H1 (cell line): Measurements from ENCODE around the gene CAB39L. TPM values are rescaled to one million over a fixed set of nuclear protein-coding genes. Genes with fewer than 3 reads are reported as not detected.

Experiments used
- SIN3A ChIP-seq, 2 experiments: IDR thresholded peaks in 1 of 2; conservative IDR thresholded peaks in 1 of 2; 2 replicates each; pipeline ENCODE4 v1.6.1; 2011 to 2012; ENCODE audit warnings: low read length in 2 of 2, improper control_type of control experiment in 1 of 2, low read depth in 1 of 2, mild to moderate bottlenecking in 1 of 2
- SIRT6 ChIP-seq: IDR thresholded peaks from one replicate; pipeline ENCODE4 v1.7.1; 2012; ENCODE audit warnings: low read length, inconsistent platforms
- TCF12 ChIP-seq: IDR thresholded peaks from 2 replicates; pipeline ENCODE4 v1.6.1; 2011; ENCODE audit warnings: low read depth, mild to moderate bottlenecking, low read length
- TEAD4 ChIP-seq: IDR thresholded peaks from 2 replicates; pipeline ENCODE4 v1.6.1; 2012; ENCODE audit warnings: low read depth, low read length, inconsistent platforms, mixed read lengths
- polyA plus RNA-seq, 7 experiments: library from polyadenylated mRNA; depleted of rRNA in 3 of 7; stranded (reverse) in 5 of 7; unstranded in 2 of 7; fragments of >200 nt in 5 of 7; fragments of 200-250 nt in 2 of 7; gene quantifications; 1 replicate in 5 of 7; 2 replicates in 1 of 7; 4 replicates in 1 of 7; pipeline versions ENCODE4 v1.2.1 to v1.2.3, GENCODE V29; 2011 to 2013; ENCODE audit warnings: missing spikeins in 2 of 7, mixed read lengths in 2 of 7
- total RNA-seq: library from RNA; stranded (reverse); fragmentation: NEBNext Ultra II Directional; extraction: Animal tissue kit (Norgen Biotek cat#: 25700); gene quantifications from 2 replicates; pipeline ENCODE4 v1.2.1, GENCODE V29; 2021

Gene CAB39L
- total and polyA plus RNA-seq, 2 of the 8 experiments (the other 6 are each of a cell fraction or from before 2014, with no cell fraction given): 2.5 to 4.8 TPM

DNA sequence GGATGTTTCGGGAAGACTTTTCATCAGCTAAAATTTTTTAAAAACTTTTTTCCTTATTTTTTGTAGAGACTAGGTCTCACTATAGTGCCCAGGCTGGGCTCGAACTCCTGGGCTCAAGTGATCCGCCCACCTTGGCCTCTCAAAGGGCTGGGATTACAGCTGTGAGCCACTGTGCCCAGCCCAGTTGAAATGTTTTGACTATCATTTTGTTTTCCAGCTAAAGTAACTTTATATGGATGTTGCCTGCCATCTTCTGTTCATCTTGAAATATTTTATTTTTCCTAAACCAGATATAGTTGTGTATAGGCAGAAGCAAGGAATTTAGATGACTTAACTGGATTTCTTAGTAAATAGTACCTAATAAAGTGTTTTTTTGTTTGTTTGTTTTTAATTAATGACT lies 7.0 kb downstream of the CAB39L start (continued):
- TF ChIP-seq SIN3A (conservative IDR thresholded peaks at IDR 0.05 in 1 of 2, IDR thresholded peaks at IDR 0.05 in 1 of 2; ENCODE audit: low read depth in 1 of 2, low read length in 2 of 2) (no peak), TCF12 (no peak), TEAD4 (no peak), SIRT6 (no peak)
